COLO668 (cell line): ENCODE measurements around the gene TRAPPC2.
A peak's percentile ranks its signal among the peaks of the same experiment; 100 is the strongest.

ENCODE experiments used
- DNase-seq: peaks from one replicate; lab custom pipeline; 2025; ENCODE audit not compliant: unreplicated experiment; lab: John Stamatoyannopoulos, UW

Gene TRAPPC2

GRCh38 chrX:13734278-13735172, at the start of gene TRAPPC2, which contains the start of gene OFD1:
TSS of gene TRAPPC2 (minus strand) at chrX:13734620. CDS start at chrX:13719963, 14,657 bp downstream.
TSS of gene OFD1 (plus strand) at chrX:13734748. CDS start at chrX:13735072, 324 bp downstream.
- DNase-seq = peak; percentile 93

GRCh38 chrX:13780868-13781427, 46.5 kb upstream of the TRAPPC2 start:
- no peak for DNase-seq

GRCh38 chrX:13778916-13779315, 44.5 kb upstream of the TRAPPC2 start:
- DNase-seq = no peak

GRCh38 chrX:13776387-13776786, 42.0 kb upstream of the TRAPPC2 start:
- no peak for DNase-seq

GRCh38 chrX:13775837-13776236, 41.4 kb upstream of the TRAPPC2 start:
- no peak for DNase-seq

GRCh38 chrX:13774696-13775095, 40.3 kb upstream of the TRAPPC2 start:
- no peak for DNase-seq

- no peak for DNase-seq
Observed at GRCh38 chrX:13770013-13770535, 35.7 kb upstream of the TRAPPC2 start.

GRCh38 chrX:13768939-13769338, 34.5 kb upstream of the TRAPPC2 start:
- DNase-seq = no peak

- no peak for DNase-seq
Observed at GRCh38 chrX:13764765-13765164, 30.3 kb upstream of the TRAPPC2 start.

- DNase-seq = no peak
Observed at GRCh38 chrX:13764281-13764680, 29.9 kb upstream of the TRAPPC2 start.

GRCh38 chrX:13763489-13763888, 29.1 kb upstream of the TRAPPC2 start:
- DNase-seq = no peak

- DNase-seq = no peak
Observed at GRCh38 chrX:13761606-13762414, 27.4 kb upstream of the TRAPPC2 start.

GRCh38 chrX:13760426-13760825, 26.0 kb upstream of the TRAPPC2 start:
- no peak for DNase-seq

GRCh38 chrX:13759152-13759718, 24.8 kb upstream of the TRAPPC2 start:
- no peak for DNase-seq

GRCh38 chrX:13756381-13756780, 22.0 kb upstream of the TRAPPC2 start:
- DNase-seq = no peak

- DNase-seq = no peak
Observed at GRCh38 chrX:13755254-13755653, 20.8 kb upstream of the TRAPPC2 start.

- DNase-seq = no peak
Observed at GRCh38 chrX:13754765-13755164, 20.3 kb upstream of the TRAPPC2 start.

GRCh38 chrX:13752646-13753045, 18.2 kb upstream of the TRAPPC2 start:
- DNase-seq = no peak

GRCh38 chrX:13752141-13752540, 17.7 kb upstream of the TRAPPC2 start:
- no peak for DNase-seq

- no peak for DNase-seq
Observed at GRCh38 chrX:13750812-13751211, 16.4 kb upstream of the TRAPPC2 start.

- no peak for DNase-seq
Observed at GRCh38 chrX:13750204-13750603, 15.8 kb upstream of the TRAPPC2 start.
